ENCODE measurements around the gene SCRN3.
"Not testable (repeated sequence)": the region's sequence is repeated elsewhere in the genome, so short reads cannot be mapped to it uniquely, and the experiment has no call there.

Gene SCRN3

GRCh38 chr2:174395284-174395968, at the start of gene SCRN3:
TSS of gene SCRN3 (plus strand) at chr2:174395730. CDS start at chr2:174398284, 2,554 bp downstream.
- DNase-seq, result peak; percentile 84

DNA sequence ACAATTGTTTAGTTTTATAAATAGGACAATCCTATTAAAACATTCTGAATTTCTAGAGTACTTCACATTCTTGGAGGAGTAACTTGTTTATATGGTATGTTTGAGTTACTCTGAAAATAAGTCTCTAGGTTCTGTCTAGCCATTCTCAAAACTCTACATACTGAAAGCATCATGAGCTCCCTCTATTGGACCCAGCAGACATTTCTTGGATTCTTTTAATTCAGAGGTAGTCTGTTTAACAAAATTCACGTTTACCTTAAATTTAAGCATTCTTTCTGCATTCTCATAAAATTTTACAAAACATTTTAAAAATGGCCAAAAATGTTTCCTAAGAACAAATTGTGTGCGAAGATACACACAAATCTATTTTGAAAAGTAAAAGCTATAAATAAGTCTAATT, 45.5 kb upstream of the SCRN3 start:
- no peak for DNase-seq

DNA sequence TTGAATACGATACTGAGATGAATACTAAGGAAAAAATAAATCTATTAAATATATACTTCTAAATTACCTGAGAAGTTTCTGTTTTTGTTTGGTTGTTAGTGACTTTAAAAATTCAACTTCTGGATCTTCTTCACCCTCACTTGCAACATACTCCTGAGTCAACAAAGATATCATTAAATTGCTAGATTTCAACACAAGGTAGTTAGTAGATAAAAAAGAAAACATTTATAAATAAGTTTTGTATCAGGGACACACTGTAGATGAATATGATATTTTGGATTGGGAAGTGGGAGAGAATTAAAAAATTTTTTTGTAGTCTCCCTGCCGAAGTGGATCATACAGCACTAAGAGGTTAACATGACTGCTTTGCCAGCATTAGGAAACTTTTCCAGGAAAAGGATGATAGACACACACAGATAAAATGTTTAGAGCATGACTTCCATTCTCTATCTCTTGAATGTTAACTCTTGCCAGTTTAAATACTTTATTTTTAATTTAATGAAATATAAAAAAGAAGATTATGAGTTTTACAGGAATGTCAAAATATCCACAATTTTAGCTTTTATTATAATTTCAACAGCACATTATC, 44.8 kb upstream of the SCRN3 start:
- DNase-seq, result no peak

GRCh38 chr2:174353004-174353403, 42.5 kb upstream of the SCRN3 start:
- no peak for DNase-seq

GRCh38 chr2:174356347-174356746, 39.2 kb upstream of the SCRN3 start:
- no peak for DNase-seq

- DNase-seq, result not testable (repeated sequence)
Measured at GRCh38 chr2:174359663-174360062, 35.9 kb upstream of the SCRN3 start.

DNA sequence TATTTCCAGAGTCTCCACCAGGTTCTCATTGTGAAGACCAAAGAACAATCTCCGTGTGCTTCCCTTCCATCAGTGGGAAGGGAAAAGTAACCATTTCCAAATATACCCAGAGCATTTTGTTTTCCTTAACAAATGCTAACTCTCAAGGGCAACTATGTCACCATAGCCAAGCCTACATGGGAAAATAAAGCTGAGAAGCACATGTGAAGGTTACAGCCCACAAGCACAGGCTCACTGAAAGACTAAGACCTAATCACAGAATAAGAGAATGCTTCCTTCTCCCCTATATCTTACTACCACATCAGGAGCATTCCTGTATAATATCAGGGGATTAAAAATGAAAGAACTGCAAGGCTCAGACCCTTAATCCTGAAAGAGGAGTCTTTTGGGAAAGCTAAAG, 32.6 kb upstream of the SCRN3 start:
- DNase-seq, result no peak

- not testable (repeated sequence) for DNase-seq
Measured at GRCh38 chr2:174363492-174364225, 31.9 kb upstream of the SCRN3 start.

- DNase-seq, result no peak
Measured at GRCh38 chr2:174364628-174365027, 30.9 kb upstream of the SCRN3 start.

DNA sequence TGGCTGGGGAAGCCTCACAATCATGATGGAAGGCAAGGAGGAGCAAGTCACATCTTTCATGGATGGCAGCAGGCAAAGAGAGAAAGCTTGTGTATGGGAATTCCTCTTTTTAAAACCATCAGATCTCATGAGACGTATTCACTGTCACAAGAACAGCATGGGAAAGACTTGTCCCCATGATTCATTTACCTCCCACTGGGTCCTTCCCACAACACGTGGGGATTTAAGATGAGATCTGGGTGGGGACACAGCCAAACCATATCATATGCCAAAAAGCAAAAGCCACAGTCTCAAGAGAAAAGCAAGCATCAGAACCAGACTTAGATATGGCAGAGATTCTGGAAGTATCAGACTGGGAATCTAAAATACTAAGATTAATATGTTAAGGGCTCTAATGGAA, 30.0 kb upstream of the SCRN3 start:
- no peak for DNase-seq

GRCh38 chr2:174368691-174369090, 26.8 kb upstream of the SCRN3 start:
- DNase-seq, result no peak

DNA sequence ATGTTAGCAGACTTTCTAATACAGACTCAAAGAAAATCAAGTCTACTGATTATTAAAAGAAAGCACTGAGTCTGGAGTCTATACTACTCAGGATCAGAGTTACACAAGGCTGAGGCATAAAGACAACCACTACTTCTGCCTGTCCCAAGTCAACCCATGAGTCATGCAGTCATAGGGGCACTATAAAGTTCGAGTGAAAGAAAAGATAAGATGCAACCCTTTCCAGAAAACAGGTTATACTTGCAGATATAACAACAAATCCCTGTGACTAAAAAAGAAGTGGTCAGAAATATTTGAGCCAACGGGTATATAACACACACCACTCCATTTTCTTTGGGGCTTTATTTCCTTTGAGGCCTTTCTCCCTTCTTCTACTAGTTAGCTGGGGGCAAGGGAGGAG, 18.6 kb upstream of the SCRN3 start:
- DNase-seq, result no peak

- no peak for DNase-seq
Measured at GRCh38 chr2:174383796-174384195, 11.7 kb upstream of the SCRN3 start.

- DNase-seq, result no peak
Measured at GRCh38 chr2:174385201-174385600, 10.3 kb upstream of the SCRN3 start.

- not testable (repeated sequence) for DNase-seq
Measured at GRCh38 chr2:174388706-174389105, 6.8 kb upstream of the SCRN3 start.

GRCh38 chr2:174389542-174389941, 6.0 kb upstream of the SCRN3 start:
- DNase-seq, result no peak

GRCh38 chr2:174390303-174390702, 5.2 kb upstream of the SCRN3 start:
- DNase-seq, result not testable (repeated sequence)

GRCh38 chr2:174392706-174393105, 2.8 kb upstream of the SCRN3 start:
- DNase-seq, result no peak

- peak; percentile 5 for DNase-seq
Measured at GRCh38 chr2:174395969-174396630, 570 bp downstream of the SCRN3 start.

DNA sequence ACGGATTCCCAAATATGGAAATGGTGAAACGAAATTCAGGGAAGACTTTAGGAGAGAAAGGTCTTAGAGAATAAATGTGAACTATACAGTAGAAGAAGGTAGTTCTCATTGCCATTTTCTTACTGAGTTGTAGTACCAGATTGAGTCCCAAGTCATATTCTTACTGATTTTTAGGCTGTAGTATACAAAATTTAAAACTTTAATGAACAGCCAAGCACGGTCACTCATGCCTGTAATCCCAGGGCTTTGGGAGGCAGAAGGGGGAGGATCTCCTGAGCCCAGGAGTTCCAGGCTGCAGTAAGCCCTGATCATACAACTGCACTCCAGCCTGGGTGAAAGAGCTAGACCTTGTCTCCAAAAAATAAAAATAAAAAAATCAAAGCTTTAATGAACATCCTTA, 2.2 kb downstream of the SCRN3 start:
- DNase-seq, result no peak

GRCh38 chr2:174399171-174399570, 3.6 kb downstream of the SCRN3 start:
- DNase-seq, result no peak

- DNase-seq, result no peak
Measured at GRCh38 chr2:174400853-174401252, 5.3 kb downstream of the SCRN3 start.

DNA sequence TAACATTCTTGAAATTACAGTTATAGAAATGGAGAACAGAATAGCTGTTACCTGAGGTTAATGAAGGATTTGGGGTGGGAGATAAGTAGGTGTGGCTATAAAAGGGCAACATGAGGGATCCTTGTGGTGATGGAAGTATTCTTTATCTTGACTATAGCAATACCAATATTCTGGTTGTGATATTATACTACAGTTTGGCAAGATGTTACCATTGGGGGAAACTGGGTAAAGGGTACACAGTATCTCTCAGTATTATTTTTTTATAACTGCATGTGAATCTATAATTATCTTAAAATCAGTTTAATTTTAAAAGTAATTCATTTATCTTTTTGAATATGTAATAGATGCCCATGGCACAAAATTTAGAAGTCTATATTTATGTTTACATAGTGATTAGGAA, 8.1 kb downstream of the SCRN3 start:
- DNase-seq, result no peak

GRCh38 chr2:174410039-174410438, 14.5 kb downstream of the SCRN3 start:
- DNase-seq, result not testable (repeated sequence)

Measured in COR-L47 (cell line).